Lower leg skin (tissue), 3 donors: Measurements from ENCODE around the gene HSDL2.

ENCODE experiments used
- POLR2A ChIP-seq, 2 donors: fragments of 450-650 bp; IDR thresholded peaks; one replicate each; pipeline ENCODE4 v1.6.1; 2016 to 2017; ENCODE audit warnings: antibody characterized with exemption in 2 of 2, mild to moderate bottlenecking in 1 of 2, moderate library complexity in 1 of 2
- TF ChIP-seq, protein P1 (sequence below), 3 donors: fragments of 450-650 bp; IDR thresholded peaks; one replicate each; pipeline ENCODE4 v1.5.1; 2016; ENCODE audit warnings: antibody characterized with exemption in 3 of 3, mild to moderate bottlenecking in 3 of 3, moderate library complexity in 2 of 3

- TF ChIP-seq, protein P1, sequence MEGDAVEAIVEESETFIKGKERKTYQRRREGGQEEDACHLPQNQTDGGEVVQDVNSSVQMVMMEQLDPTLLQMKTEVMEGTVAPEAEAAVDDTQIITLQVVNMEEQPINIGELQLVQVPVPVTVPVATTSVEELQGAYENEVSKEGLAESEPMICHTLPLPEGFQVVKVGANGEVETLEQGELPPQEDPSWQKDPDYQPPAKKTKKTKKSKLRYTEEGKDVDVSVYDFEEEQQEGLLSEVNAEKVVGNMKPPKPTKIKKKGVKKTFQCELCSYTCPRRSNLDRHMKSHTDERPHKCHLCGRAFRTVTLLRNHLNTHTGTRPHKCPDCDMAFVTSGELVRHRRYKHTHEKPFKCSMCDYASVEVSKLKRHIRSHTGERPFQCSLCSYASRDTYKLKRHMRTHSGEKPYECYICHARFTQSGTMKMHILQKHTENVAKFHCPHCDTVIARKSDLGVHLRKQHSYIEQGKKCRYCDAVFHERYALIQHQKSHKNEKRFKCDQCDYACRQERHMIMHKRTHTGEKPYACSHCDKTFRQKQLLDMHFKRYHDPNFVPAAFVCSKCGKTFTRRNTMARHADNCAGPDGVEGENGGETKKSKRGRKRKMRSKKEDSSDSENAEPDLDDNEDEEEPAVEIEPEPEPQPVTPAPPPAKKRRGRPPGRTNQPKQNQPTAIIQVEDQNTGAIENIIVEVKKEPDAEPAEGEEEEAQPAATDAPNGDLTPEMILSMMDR (IDR thresholded peaks at IDR 0.05): no peak
- no peak for TF ChIP-seq POLR2A (IDR thresholded peaks at IDR 0.05)
Measured at GRCh38 chr9:112439825-112440224, 59.9 kb downstream of the HSDL2 start.
